ENCODE data around the gene EEF1G.

GRCh38 chr11:62605902-62606301 lies 32.2 kb upstream of the EEF1G start:
- TF ChIP-seq CTCF (IDR thresholded peaks at IDR 0.05; ENCODE audit: low read length) (no peak), EZH2 (optimal IDR thresholded peaks at IDR 0.05; ENCODE audit: low read depth, low read length) (no peak)
